ENCODE results near the gene CENPM. TPM values are rescaled to one million over a fixed set of nuclear protein-coding genes. Genes with fewer than 3 reads are reported as not detected.

Gene CENPM
- polyA plus RNA-seq, 1 donor (not counting 4 experiments of a cell fraction or from before 2014, with no cell fraction given), result 4.8 TPM

GRCh38 chr22:41971431-41971830 is 24.5 kb upstream of the CENPM start:
- TF ChIP-seq EZH2 (IDR thresholded peaks at IDR 0.05; ENCODE audit: low read length) (no peak), CTCF (optimal IDR thresholded peaks at IDR 0.05 in 1 of 3, IDR thresholded peaks at IDR 0.05 in 1 of 3, conservative IDR thresholded peaks at IDR 0.05 in 1 of 3; ENCODE audit: extremely low read depth in 1 of 3, insufficient read depth in 2 of 3, low read length in 3 of 3) (no peak)
- Histone ChIP-seq H4K20me1 (ENCODE audit: control insufficient read depth, extremely low read depth, insufficient read depth, low read length) (peaks cover 2% of the 10 kb centered on the region), H3K27ac (ENCODE audit: control insufficient read depth, insufficient read depth, low read length) (no peak overlapping the region), H2AFZ (ENCODE audit: control insufficient read depth, low read length) (no peak overlapping the region), H3K36me3 (ENCODE audit: control insufficient read depth in 2 of 2, extremely low read depth in 1 of 2, insufficient read depth in 2 of 2, low read length in 2 of 2) (no peaks in the 10 kb centered on the region), H3K4me1 (ENCODE audit: control insufficient read depth, extremely low read depth, insufficient read depth, low read length) (peaks cover 4% of the 10 kb centered on the region), H3K4me3 (ENCODE audit: control insufficient read depth in 2 of 3, extremely low read depth in 1 of 3, insufficient read depth in 2 of 3, low read depth in 1 of 3, low read length in 3 of 3) (no peak overlapping the region), H3K9me3 (ENCODE audit: control insufficient read depth, low read depth, low read length) (no peaks in the 10 kb centered on the region), H3K4me2 (ENCODE audit: control insufficient read depth, extremely low read depth, insufficient read depth, low read depth, low read length) (no peak overlapping the region), H3K9me1 (ENCODE audit: control insufficient read depth, extremely low read depth, insufficient read depth, low read length) (no peaks in the 10 kb centered on the region), H3K9ac (ENCODE audit: control insufficient read depth, extremely low read depth, insufficient read depth, low read length) (no peak overlapping the region), H3K27me3 (ENCODE audit: control insufficient read depth, extremely low read depth, insufficient read depth, low read length) (peaks cover 24% of the 10 kb centered on the region), H3K79me2 (ENCODE audit: control insufficient read depth, insufficient read depth, low read length) (no peaks in the 10 kb centered on the region)
- no peak for DNase-seq (ENCODE audit: low read depth, low spot score)
- FAIRE-seq, result no peak
- dilution Hi-C loops (cut with MboI; ENCODE audit: extremely low pct_ligation_motif_present, low sequenced_read_pairs), result no loop called here

- FAIRE-seq (no peak), DNase-seq (ENCODE audit: low read depth, low spot score) (no peak)
- H3K9ac ChIP-seq (ENCODE audit: control insufficient read depth, extremely low read depth, insufficient read depth, low read length), result no peak overlapping the region
- H3K79me2 ChIP-seq (ENCODE audit: control insufficient read depth, insufficient read depth, low read length), result no peaks in the 10 kb centered on the region
- H3K27ac ChIP-seq (ENCODE audit: control insufficient read depth, insufficient read depth, low read length), result no peak overlapping the region
- TF ChIP-seq CTCF (optimal IDR thresholded peaks at IDR 0.05 in 1 of 3, IDR thresholded peaks at IDR 0.05 in 1 of 3, conservative IDR thresholded peaks at IDR 0.05 in 1 of 3; ENCODE audit: extremely low read depth in 1 of 3, insufficient read depth in 2 of 3, low read length in 3 of 3) (no peak), EZH2 (IDR thresholded peaks at IDR 0.05; ENCODE audit: low read length) (no peak)
- H3K4me3 ChIP-seq (ENCODE audit: control insufficient read depth in 2 of 3, extremely low read depth in 1 of 3, insufficient read depth in 2 of 3, low read depth in 1 of 3, low read length in 3 of 3), result no peak overlapping the region
- H3K4me1 ChIP-seq (ENCODE audit: control insufficient read depth, extremely low read depth, insufficient read depth, low read length), result peaks cover 4% of the 10 kb centered on the region
- no peak overlapping the region for H3K4me2 ChIP-seq (ENCODE audit: control insufficient read depth, extremely low read depth, insufficient read depth, low read depth, low read length)
- no peaks in the 10 kb centered on the region for H3K9me3 ChIP-seq (ENCODE audit: control insufficient read depth, low read depth, low read length)
- H3K36me3 ChIP-seq (ENCODE audit: control insufficient read depth in 2 of 2, extremely low read depth in 1 of 2, insufficient read depth in 2 of 2, low read length in 2 of 2), result no peaks in the 10 kb centered on the region
- no peak overlapping the region for H2AFZ ChIP-seq (ENCODE audit: control insufficient read depth, low read length)
- H3K27me3 ChIP-seq (ENCODE audit: control insufficient read depth, extremely low read depth, insufficient read depth, low read length), result peaks cover 16% of the 10 kb centered on the region
- peaks cover 2% of the 10 kb centered on the region for H4K20me1 ChIP-seq (ENCODE audit: control insufficient read depth, extremely low read depth, insufficient read depth, low read length)
- dilution Hi-C loops (cut with MboI; ENCODE audit: extremely low pct_ligation_motif_present, low sequenced_read_pairs), result no loop called here
- no peaks in the 10 kb centered on the region for H3K9me1 ChIP-seq (ENCODE audit: control insufficient read depth, extremely low read depth, insufficient read depth, low read length)
These were observed 23.6 kb upstream of the CENPM start for GRCh38 chr22:41970601-41971000.
